NCI-H460 (cell line): Measurements from ENCODE around the gene HOXD9. TPM values are rescaled to one million over a fixed set of nuclear protein-coding genes. Genes with fewer than 3 reads are reported as not detected.

ENCODE experiments used
- DNase-seq: peaks from one replicate; pipeline ENCODE4 v3.0.0-alpha.2; 2016; ENCODE audit warnings: low read depth; ENCODE audit errors: extremely low read depth
- total RNA-seq: library from RNA; depleted of rRNA; stranded (reverse); fragments of >200 nt; shearing (Covaris generic); gene quantifications from 2 replicates; pipeline ENCODE4 v1.2.3, GENCODE V29; 2014

HOXD9 gene
- total RNA-seq, 1 experiment from 2014 or later = not detected

- DNase-seq = no peak
These were observed 40.6 kb downstream of the HOXD9 start for GRCh38 chr2:176162911-176163671.

- DNase-seq = no peak
These were observed 41.1 kb downstream of the HOXD9 start for GRCh38 chr2:176163672-176164056.

- no peak for DNase-seq
These were observed 41.7 kb downstream of the HOXD9 start for GRCh38 chr2:176164201-176164600.

GRCh38 chr2:176164611-176165369, 42.3 kb downstream of the HOXD9 start:
- DNase-seq = no peak

GRCh38 chr2:176165370-176166050, 43.0 kb downstream of the HOXD9 start:
- DNase-seq = no peak

GRCh38 chr2:176166272-176166671, 43.8 kb downstream of the HOXD9 start:
- DNase-seq = no peak

- no peak for DNase-seq
These were observed 44.9 kb downstream of the HOXD9 start for GRCh38 chr2:176167398-176167797.

GRCh38 chr2:176169181-176169580, 46.7 kb downstream of the HOXD9 start:
- no peak for DNase-seq

GRCh38 chr2:176169711-176170110, 47.2 kb downstream of the HOXD9 start:
- DNase-seq = no peak

GRCh38 chr2:176170602-176171305, 48.2 kb downstream of the HOXD9 start:
- no peak for DNase-seq

- DNase-seq = no peak
These were observed 49.0 kb downstream of the HOXD9 start for GRCh38 chr2:176171351-176172006.

GRCh38 chr2:176172007-176172894, 49.7 kb downstream of the HOXD9 start:
- DNase-seq = no peak

GRCh38 chr2:176172895-176173566, 50.5 kb downstream of the HOXD9 start:
- no peak for DNase-seq

GRCh38 chr2:176173567-176174381, 51.3 kb downstream of the HOXD9 start:
- no peak for DNase-seq

- no peak for DNase-seq
These were observed 51.9 kb downstream of the HOXD9 start for GRCh38 chr2:176174382-176174823.
